Activated CD4-positive, alpha-beta T cell treated with anti-CD3 and anti-CD28 coated beads for 24 hours (primary cell): ENCODE measurements around the gene FKBP5.
A peak's percentile ranks its signal among the peaks of the same experiment; 100 is the strongest.
"Not testable (repeated sequence)": the region's sequence is repeated elsewhere in the genome, so short reads cannot be mapped to it uniquely, and the experiment has no call there.

ENCODE experiments used
- DNase-seq, 2 donors: peaks; one replicate each; pipeline ENCODE4 v3.0.0-alpha.2; 2020; ENCODE audit warnings: low read depth in 2 of 2

FKBP5 gene

GRCh38 chr6:35691027-35691824 is 2.5 kb upstream of the FKBP5 start:
- no peak for DNase-seq

GRCh38 chr6:35690484-35690883 is 1.8 kb upstream of the FKBP5 start:
- no peak for DNase-seq

GRCh38 chr6:35690006-35690405 is 1.3 kb upstream of the FKBP5 start:
- DNase-seq: not testable (repeated sequence)

- DNase-seq: peak in 1 of 2 donors; percentile 33
These were observed 784 bp downstream of the FKBP5 start for GRCh38 chr6:35687658-35688604.

- no peak for DNase-seq
These were observed 1.7 kb downstream of the FKBP5 start for GRCh38 chr6:35686873-35687555.

- DNase-seq: no peak
These were observed 2.3 kb downstream of the FKBP5 start for GRCh38 chr6:35686436-35686835.

GRCh38 chr6:35683267-35683666 is 5.4 kb downstream of the FKBP5 start:
- no peak for DNase-seq

GRCh38 chr6:35681298-35681697 is 7.4 kb downstream of the FKBP5 start:
- no peak for DNase-seq

- no peak for DNase-seq
These were observed 9.3 kb downstream of the FKBP5 start for GRCh38 chr6:35679399-35679798.

GRCh38 chr6:35678814-35679213 is 9.9 kb downstream of the FKBP5 start:
- DNase-seq: no peak

GRCh38 chr6:35678021-35678654 is 10.6 kb downstream of the FKBP5 start:
- no peak for DNase-seq

- DNase-seq: no peak
These were observed 11.3 kb downstream of the FKBP5 start for GRCh38 chr6:35677456-35677855.

GRCh38 chr6:35675871-35676459 is 12.8 kb downstream of the FKBP5 start:
- DNase-seq: no peak

GRCh38 chr6:35674594-35674993 is 14.1 kb downstream of the FKBP5 start:
- no peak for DNase-seq

- no peak for DNase-seq
These were observed 15.0 kb downstream of the FKBP5 start for GRCh38 chr6:35673755-35674154.

- not testable (repeated sequence) for DNase-seq
These were observed 15.4 kb downstream of the FKBP5 start for GRCh38 chr6:35673284-35673666.

- not testable (repeated sequence) for DNase-seq
These were observed 18.3 kb downstream of the FKBP5 start for GRCh38 chr6:35670453-35670852.

GRCh38 chr6:35669451-35670045 is 19.2 kb downstream of the FKBP5 start:
- DNase-seq: no peak

- DNase-seq: no peak
These were observed 19.8 kb downstream of the FKBP5 start for GRCh38 chr6:35668744-35669450.

GRCh38 chr6:35668096-35668495 is 20.6 kb downstream of the FKBP5 start:
- DNase-seq: no peak
